ENCODE results near the gene ARL6IP4.
A peak's percentile ranks its signal among the peaks of the same experiment; 100 is the strongest.

ARL6IP4 gene

DNA sequence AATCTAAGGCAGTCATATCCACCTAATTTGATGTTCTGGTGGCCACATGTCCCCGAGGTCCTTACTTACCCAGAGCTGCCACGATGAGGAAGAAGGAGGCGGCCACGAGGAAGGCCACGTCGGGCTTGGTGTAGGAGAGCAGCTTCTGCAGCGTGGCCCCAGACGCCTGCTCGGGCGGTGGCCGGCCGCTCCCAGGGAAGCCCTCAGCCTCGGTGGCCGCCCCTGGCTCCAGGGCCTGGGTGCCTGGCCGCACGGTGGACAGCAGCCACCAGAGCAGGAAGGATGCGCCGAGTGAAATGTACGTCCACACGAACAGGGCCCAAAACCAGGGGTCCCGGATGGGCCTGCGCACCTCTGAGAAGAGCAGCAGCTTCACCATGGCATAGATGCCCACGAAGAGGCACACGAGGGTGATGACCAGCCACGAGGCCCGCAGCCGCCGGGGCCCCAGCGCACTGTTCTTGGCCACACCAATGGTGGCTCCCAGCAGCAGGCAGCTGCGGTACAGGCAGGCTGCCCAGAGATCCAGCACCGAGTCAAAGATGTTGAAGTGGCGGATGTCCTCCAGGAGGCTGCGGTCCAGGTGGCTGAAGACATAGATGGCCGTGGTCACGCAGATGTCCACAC lies 20.8 kb upstream of the ARL6IP4 start:
- DNase-seq: no peak

DNA sequence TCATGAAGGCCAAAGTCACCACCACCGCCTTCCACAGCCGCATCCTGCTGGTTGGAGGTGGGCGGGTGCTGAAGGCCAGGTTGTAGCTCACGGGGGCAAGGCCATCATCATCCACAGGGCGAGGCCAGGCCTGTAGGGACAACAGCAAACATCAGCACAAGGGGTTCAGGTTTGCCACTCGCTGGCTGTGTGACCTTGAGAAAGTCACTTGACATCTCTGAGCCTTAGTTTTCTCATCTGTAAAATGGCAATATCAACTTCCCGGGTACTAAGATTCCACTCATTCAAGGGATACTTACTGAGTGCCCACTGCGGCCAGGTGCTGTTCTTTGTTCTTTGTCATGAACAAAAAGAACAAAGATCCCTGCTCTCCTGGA lies 20.3 kb upstream of the ARL6IP4 start:
- no peak for DNase-seq

DNA sequence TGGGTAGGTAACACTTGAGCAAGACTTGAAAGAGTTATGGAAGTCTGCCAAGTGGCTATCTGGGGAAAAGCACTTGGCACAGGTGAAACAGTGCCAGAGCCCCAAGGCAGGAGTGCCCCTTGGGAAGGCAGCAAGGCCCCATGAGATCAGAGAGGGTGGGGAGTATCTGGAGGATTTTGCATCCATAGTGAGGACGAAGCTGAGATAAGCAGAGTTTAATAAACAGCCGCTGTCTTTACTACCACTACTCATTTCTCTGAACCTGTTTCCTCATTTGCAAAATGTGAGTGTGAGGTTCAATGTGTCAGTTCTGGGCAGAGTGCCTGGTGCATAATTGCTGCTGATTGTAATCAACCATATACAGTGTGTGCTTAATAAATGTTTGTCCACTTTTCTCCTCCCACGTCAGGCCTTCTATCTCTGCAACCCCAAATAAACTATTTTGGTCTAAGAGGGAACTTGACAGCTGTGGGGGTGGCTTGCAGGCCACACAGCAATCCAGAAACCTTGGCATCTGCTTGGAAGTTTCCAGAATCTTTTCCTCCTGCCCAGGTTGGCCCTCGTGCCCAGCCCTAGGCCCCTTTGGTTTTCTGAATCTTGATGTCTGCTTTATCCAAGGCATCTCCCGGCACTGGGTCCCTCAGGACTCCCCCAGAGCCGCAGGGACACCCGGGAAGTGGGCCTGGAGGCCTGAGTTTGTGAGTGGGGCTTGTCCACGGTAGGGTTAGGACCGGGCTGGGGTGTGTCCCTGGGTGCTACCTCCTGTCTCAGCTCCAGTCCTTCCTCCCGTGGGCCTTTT lies 18.8 kb upstream of the ARL6IP4 start:
- DNase-seq: no peak

DNA sequence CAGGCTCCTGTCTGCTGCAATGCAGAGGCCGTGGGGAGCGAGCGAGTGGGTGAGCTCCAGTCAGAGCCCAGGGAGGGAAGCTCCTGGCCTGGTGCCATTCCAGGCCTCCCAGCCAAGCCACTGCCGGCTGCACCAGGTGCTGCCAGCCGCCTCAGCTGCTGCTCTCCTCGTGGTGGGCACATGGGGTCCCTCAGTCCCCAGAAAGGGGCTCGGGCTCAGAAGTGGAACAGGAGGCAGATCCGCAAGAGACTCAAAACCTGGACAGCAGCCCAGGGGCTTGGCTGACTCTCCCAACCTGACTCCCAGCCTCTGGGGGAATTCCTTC lies 16.6 kb upstream of the ARL6IP4 start:
- no peak for DNase-seq

DNA sequence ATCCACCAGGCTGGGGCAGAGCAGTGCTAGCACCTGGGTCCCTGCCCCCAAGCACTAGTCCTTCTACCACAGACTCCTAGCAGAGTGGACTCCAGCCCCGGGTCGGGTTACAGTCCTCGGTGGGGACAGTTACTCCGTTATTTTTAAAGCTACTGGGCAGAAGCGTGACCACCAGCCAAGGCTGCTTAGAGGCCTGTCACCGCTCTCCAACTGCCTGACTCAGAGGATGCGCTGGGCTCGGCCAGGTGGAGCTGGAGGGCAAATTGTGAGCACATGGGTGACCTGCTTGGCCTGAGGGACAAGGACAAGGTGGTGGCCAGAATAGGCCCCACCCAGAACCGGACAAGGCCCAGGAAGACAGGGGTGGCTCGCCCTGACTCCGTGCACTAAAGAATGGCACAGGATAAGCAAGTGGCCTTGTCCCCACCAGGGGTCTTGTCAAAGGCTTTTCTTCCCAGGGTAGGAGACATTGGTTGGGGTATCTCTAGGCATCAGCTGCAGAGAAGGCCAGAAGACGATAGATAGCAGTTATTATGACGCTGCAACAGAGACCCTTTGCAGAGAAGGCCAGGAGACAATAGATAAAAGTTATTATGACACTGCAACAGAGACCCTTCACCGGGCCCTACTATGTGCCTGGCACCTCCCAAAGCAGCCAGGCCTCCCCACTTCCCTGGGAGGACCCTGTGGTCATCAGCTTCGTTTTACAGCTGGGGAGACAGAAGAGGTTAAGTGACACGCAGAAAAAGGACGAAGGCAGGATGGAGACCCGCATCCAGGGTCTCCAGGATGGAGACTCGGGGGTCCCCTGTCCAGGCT lies 15.8 kb upstream of the ARL6IP4 start:
- no peak for DNase-seq

DNA sequence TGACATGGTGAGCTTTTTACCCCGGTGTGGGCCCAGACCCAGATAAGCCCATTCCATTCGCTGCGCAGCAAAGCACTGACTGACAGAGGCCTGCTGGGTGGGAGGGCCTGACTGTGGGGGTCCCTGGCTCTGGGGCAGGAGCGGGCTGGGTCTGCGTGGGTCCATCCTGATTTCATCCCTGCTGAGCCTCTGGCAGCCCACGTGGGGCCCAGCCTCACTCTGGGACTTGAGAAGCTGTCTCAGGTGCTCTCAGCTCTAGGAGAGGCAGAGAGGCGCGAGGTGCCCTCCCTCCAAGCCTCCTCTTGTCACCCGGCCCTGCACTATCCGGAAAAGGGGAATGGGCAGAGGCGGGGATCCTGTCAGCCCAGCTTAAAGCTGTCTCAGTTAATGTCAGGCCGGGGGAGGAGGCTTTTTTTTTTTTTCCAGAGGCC lies 15.1 kb upstream of the ARL6IP4 start:
- DNase-seq: no peak

DNA sequence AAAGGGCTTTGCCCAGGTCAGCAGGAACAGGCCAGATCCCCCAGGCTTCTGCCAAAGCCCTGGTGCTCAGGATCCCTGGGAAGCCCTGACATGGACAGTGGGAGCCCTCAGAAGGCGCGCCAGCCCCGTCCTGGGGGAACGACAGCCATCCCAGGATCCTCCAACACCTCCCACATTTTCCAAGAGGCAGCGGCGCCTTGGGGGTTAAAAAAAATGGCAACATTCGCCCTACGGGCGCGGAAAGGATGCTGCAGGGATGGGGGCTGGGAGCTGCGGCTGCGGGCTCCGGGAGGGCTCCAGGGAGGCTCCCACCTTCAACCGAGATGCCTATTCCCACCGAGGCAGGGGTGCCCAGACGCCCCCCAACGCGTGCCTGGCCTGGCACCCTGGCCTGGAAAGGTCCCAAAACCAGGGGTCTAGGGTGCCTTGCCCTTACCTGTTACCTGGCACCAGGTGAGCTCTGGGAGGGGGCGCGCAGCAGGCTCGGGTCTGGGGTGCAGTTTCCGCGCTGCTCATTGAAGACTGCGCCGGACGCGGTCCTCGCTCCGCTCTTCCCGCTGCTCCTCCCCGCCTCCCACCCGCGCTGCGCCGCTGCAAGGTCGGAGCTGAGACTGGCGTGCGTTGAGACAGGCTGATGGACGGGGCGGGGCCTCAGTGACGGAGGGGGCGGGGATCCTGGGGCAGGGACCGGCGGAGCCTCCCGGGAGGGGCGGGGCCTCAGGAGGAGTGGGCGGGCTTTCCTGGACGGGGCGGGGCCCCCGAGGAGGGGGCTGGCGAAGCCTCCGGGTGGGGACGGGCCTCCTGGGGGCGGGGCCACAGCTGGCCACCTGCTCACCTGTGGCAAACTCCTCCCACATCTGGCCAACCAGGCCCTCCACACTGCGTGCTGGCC lies 14.4 kb upstream of the ARL6IP4 start, which contains the start of gene ABCB9:
TSS of gene ABCB9 (minus strand) at position 613 of the 892 bp plus-strand sequence. CDS start 6,228 bp downstream, outside the sequence.
- DNase-seq: peak; percentile 95

DNA sequence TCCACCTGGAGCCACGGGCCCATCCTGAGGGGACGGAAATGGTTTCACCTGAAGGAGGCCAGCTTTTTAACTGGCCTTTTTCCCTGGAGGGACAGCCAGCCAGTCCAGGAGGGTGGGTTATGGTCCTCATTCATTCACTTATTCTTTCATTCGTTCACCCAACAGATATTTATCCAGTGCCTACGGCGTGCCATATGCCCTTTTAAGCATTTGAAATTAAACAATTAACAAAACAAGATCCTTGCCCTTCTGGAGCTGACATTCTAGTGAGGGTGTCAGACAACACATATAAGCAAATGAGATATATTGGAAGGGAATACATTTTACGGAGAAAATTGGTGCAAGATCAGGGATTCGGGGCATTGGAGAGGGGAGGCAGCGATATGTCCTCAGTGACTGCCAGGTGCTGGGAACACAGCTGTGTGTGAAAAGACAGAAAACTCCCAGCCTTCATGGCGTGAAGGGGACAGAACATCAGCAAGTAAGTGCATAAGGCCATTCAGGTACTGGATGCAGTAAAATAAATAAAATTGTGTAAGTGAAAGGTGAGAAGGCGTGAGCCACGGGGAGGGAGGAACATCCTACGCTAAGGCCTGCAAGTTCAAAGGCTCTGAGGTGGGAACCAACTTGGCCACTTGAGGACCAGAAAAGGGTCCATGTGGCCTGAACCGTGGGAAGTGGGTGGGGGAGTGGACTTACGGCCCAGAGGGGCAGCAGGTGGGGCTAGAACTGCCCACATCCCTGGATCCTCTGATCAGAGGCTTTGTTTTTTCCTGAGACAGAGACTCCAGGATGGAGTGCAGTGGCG lies 13.5 kb upstream of the ARL6IP4 start:
- no peak for DNase-seq

DNA sequence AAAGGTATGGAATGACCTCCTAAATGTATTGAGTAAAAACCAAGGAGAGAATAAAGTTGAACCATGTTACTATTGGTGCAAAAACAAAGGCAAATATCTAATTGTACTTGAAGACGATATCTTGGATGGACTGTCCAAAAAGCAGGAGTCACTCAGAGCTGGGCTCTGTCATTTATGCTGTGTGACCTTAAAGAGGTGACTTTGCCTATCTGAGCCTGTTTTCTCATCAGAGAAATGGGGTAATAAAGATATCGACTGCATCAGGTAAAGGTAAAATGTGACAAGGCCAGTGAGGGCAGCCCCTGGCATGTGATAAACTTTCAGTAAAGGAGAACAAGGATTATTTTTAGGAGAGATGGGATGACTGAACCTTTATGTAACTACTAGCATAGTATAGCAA lies 12.4 kb upstream of the ARL6IP4 start:
- no peak for DNase-seq

DNA sequence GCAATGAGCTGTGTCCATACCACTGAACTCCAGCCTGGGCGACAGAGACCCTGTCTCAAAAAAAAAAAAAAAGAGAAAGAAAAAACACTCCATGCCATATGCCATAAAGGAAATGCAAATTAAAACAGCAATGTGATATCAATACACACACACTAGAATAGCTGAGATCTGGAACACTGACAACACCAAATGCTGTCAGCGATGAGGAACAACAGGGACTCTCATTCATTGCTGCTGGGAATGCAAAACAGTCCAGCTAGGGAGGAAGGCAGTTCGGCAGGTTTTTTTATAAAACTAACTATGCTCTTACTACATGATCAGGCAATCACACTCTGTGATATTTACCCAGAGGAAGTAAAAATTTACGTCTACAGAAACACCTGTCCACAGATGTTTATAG lies 10.8 kb upstream of the ARL6IP4 start:
- DNase-seq: no peak

DNA sequence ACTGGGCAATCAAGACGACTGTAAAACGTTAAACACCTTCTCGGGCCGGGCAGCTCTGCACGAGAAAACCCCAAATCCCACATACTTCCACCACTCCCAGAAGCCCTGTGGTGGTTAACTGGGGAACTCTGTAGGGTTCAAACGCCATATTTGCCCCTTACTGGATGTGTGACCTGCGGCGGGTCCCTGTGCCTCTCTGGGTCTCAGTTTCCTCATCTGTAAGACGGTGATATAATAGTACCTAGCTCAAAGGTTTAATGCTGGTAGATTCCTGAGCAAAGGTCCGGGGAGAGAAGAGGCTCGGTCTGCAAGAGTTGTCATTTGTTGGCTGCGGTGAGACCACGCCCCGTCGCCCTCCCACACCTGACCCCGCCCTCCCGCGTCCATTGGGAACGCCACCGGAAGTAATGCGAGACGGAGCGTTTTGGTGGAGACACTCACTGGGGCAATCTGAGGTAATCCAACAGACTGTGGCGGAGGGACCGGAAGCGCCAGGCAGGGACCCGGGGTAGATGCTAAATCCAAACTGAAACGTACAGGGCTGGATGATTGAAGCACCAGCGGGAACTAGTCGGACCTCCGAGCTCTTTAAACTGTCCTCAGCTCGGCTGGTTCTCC lies 6.1 kb upstream of the ARL6IP4 start:
- peak; percentile 99 for DNase-seq

DNA sequence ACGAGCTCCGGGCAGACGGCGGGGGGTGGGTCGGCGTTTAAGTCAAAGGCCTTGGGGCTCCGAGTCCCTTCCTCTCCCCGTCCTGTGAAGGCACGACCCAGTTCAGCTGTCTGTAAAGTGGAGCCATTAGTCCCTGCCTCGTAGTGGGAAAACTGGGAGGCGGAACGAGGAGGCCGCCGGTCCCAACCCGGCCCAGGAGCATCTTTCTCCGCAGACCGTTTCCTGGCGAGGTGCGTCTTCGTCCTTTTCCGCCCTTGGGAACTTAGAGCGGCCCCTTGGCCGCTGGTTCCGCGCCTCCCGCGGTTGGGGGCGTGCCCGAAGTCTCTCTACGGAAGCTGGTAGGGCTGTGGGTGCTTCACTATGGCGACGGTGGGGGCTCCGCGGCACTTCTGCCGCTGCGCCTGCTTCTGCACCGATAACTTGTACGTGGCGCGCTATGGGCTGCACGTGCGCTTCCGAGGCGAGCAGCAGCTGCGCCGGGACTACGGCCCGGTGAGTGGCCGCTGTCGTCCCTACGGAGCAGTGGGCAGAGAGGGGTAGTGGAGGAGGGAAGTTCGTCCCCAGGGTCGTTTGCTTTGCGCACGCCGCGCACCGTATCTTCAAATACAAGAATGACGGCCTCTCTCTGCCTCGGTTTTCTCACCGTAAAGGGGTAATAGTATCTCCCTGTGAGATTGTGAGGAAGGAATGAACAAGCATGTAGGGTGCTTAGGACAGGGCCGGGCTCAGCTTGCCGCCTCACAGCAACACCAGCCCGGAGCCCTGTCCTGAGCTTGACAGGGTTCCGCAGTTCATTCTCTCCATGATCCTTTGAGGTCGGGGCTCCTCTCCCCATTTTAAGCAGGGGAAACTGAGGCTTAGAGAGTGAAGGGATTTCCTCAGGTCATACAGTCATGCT lies 5.3 kb upstream of the ARL6IP4 start, which contains the start of gene OGFOD2:
TSS of gene OGFOD2 (plus strand) at position 353 of the 898 bp plus-strand sequence. CDS start at position 361, 8 bp downstream.
- peak; percentile 93 for DNase-seq

DNA sequence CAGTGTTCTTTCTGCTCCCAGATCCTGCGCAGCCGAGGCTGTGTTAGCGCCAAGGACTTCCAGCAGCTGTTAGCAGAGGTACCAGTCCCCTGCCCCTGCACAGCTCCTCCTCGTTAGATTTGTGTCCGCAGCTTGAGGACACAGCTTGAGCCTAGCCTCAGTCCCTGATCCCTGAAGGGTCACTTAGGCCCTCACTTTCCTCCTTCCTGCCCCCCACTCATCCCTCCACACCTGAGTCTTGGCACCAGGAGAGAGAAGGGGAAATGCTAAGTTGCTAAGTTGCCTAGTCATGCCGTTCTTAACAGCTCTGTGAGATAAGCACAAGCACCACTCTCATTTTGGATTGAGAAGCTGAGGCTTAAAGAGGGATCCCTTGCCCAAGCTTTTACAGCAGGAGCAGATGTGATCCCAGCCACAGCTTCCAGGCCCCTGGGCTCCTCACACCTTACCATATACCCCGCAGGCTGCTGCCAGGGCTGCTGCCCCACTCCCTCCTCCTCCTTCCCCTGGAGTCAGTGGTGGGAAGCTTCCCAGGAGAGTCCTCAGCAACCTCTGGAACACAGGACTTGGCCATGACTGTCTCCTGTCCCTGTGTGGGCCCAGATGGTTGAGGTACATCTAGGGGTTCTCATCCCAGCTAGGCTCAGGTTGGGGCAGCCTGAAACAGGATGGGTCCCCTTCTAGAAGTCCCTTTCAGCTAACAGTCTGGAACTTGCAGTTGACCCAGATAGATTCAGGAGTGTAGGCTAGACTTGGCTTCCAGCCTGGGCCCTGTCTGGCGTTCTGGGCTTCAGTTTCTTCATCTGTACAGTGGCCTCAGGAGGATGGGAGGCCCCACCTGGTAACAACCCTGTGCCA lies 4.5 kb upstream of the ARL6IP4 start:
- DNase-seq: no peak

DNA sequence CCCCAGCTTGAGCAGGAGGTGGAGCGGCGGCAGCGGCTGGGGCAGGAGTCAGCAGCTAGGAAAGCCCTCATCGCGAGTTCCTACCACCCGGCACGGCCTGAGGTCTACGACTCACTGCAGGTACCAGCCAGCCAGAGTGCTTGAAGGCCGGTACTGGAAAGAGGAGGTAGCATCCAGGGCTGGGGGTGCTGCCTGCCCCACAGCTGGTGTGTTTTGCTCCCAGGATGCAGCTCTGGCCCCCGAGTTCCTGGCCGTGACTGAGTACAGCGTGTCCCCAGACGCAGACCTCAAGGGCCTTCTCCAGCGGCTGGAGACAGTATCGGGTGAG lies 3.9 kb upstream of the ARL6IP4 start:
- DNase-seq: no peak

DNA sequence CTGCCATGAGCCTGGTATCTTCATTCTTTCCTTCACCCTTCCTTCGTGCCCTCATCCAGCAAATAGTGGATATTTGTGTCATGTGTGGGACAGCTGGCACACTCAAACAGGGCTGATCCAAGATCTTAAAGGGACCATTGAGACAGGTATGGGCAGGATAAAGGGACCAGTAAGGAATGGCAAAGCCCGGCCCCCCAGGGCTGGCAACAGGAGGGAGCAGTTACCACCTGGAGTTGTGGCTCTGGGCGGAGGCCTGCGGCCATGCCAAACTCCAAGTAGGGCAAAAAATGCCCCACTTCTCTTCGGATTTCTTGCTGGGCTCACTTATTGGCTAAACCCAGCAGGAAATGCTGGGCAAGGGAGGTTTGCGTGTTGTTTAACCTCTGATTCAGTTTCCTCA lies 3.3 kb upstream of the ARL6IP4 start:
- DNase-seq: no peak

DNA sequence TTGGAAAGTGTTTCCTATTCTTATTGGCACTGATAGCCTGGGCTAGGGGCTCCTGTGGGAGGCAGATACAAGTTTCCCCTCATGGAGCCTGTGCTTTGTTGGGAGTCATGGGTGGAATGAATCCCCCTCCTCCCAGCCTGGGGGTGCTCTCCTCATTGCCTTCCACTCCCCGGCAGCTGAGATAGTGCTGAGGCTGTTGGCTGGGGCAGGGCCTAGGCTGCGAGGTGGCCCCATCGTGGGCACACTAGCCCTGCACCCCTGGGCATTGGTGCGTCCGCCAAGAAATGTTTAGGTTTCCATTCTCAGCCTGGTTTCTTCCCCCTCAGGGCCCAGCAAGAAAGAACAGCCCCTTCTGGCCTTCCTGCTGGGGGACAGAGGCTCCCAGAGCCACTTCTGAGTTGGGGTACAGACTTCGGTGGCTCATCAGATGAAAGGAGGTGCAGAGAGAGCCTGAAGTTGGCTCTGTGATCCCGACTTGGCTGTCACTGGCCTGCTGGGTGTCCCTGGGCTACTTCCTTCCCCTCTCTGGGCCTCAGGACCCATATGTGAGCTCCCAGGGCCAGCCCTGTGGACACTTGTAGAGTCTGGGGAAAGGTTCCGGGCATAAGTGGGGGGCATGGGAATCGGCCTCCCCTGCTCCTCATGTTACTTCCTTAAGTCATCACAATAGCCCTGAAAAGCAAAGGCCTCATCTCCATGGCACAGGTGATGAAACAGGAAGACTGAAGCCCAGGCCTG lies 2.7 kb upstream of the ARL6IP4 start:
- DNase-seq: no peak

DNA sequence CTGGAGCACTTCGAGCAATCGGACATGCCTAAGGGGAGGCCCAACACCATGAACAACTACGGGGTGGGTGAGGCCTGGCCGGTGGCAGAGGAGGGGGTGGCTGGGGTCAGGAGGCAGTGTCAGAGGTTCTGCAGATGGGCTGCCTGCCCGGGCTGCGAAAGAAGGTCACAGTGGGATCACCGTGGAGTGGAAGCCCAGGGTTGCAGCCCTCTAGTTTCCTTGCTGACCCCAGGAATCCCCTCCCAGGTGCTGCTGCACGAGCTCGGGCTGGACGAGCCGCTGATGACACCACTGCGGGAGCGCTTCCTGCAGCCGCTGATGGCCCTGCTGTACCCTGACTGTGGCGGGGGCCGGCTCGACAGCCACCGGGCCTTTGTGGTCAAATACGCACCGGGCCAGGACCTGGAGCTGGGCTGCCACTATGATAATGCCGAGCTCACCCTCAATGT lies 1.9 kb upstream of the ARL6IP4 start:
- DNase-seq: no peak
